Measurements from ENCODE around the gene INHBC.

Gene INHBC

GRCh38 chr12:57469296-57470164, 34.9 kb downstream of the INHBC start:
- DNase-seq: no peak

GRCh38 chr12:57470286-57470969, 35.8 kb downstream of the INHBC start:
- no peak for DNase-seq

- DNase-seq: no peak
Observed at GRCh38 chr12:57470970-57471656, 36.5 kb downstream of the INHBC start.

GRCh38 chr12:57471661-57472060, 37.1 kb downstream of the INHBC start:
- DNase-seq: no peak

GRCh38 chr12:57472391-57472790, 37.8 kb downstream of the INHBC start:
- DNase-seq: no peak

GRCh38 chr12:57473392-57473791, 38.8 kb downstream of the INHBC start:
- no peak for DNase-seq

GRCh38 chr12:57473886-57474285, 39.3 kb downstream of the INHBC start:
- DNase-seq: no peak

GRCh38 chr12:57474430-57474829, 39.8 kb downstream of the INHBC start:
- no peak for DNase-seq

- no peak for DNase-seq
Observed at GRCh38 chr12:57474862-57475261, 40.3 kb downstream of the INHBC start.

GRCh38 chr12:57475271-57476161, 40.9 kb downstream of the INHBC start:
- DNase-seq: no peak

- no peak for DNase-seq
Observed at GRCh38 chr12:57476162-57476992, 41.8 kb downstream of the INHBC start.

- DNase-seq: no peak
Observed at GRCh38 chr12:57476993-57477709, 42.6 kb downstream of the INHBC start.

GRCh38 chr12:57477710-57478681, 43.4 kb downstream of the INHBC start:
- no peak for DNase-seq

- DNase-seq: no peak
Observed at GRCh38 chr12:57479043-57479375, 44.4 kb downstream of the INHBC start.

GRCh38 chr12:57479376-57480115, 45.0 kb downstream of the INHBC start, which contains the start of gene ARHGAP9:
Gene ARHGAP9, minus strand, starts transcription at chr12:57479866. Its CDS starts 460 bp downstream, at chr12:57479406.
- DNase-seq: no peak

GRCh38 chr12:57481671-57482070, 47.1 kb downstream of the INHBC start:
- no peak for DNase-seq

- no peak for DNase-seq
Observed at GRCh38 chr12:57483466-57483865, 48.9 kb downstream of the INHBC start.

GRCh38 chr12:57485695-57486094, 51.1 kb downstream of the INHBC start:
- DNase-seq: no peak

- no peak for DNase-seq
Observed at GRCh38 chr12:57487055-57487596, 52.5 kb downstream of the INHBC start.

Data from femur (tissue), 1 donor.